HG03159 (cell line): Measurements from ENCODE around the gene USP47.

Experiments
- ATAC-seq: cut with Tn5 transposase; IDR thresholded peaks from one replicate; pipeline ENCODE4 v1.9.1; 2021; ENCODE audit warnings: mild to moderate bottlenecking, moderate library complexity; ENCODE audit not compliant: unreplicated experiment

Gene USP47

DNA sequence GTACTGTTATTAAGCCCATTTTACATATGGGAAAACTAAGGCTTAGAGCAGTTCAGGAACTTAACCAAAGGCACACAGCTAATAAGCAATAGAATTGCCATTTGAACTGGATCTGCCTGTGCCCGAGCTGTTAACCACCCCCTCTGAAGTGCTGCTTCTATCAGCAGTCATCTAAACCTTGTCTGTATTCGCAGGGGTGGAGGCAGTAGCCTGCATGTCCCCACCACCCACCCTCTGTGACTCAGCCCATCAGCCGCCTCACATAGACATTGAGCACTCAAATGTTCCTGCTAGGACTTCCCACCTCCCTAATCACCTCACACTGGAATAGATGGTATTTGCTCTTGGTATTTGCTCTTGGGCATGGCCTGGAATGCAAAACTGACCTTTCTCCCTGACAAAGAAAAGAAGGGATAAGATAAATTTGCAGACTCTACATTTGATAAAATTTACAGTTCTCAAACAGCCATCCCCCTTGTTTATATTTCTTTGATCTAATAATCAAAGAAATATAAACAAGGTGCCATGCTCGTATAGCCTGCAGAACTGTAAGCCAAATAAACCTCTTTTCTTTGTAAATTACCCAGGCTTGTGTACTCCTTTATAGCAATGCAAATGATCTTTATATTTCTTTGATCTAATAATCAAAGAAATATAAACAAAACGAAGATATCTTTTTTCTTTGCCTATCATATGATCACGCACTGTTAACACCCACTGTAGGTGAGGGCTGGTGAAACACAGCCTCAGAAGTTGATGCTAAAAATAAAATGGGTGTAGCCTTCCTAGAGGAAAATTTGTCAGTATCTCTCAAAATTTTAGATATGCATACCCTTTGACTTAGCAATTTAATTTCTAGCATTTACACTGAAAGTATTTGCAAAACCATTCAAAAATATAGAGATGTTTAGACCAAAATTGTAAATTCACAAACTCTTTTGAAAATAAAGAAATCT lies 150.8 kb downstream of the USP47 start:
- ATAC-seq: no peak

DNA sequence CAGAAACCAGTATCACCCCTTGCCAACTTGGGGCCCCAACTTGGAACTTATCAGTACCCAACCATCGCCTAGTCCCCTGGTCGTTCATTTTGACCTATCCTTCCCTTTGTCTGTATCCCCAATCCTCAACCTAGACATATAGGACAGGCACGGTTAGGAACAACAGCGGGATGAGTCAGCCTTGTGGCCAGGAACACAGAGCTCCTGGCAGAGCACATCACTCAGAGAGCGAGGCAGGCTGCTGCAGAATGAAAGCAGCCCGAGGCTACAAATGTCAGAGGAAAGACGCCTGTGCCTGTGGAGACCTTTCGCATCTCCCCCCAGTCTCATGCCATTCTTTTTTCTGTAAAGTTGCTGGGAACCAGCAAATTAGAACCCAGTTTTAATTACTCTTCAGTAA lies 152.1 kb downstream of the USP47 start:
- ATAC-seq: no peak

DNA sequence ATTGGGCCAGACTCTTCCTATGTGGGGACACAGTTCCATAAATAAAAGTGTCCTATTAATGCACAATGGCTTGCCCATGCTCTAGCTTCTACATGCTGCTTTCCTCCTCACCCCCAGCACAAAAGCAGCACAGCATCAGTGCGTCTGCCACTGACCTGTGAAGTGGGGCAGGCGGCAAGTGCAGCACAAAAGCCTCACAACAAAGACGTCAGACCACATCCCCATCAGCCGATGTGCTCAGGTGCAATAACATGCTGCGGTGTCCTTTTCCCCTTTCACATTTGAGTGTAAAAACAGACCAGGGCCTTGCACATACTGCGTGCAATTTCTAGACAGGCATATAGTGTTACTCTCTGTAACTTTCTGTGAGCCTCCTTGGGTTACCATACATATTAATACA lies 153.8 kb downstream of the USP47 start:
- no peak for ATAC-seq

DNA sequence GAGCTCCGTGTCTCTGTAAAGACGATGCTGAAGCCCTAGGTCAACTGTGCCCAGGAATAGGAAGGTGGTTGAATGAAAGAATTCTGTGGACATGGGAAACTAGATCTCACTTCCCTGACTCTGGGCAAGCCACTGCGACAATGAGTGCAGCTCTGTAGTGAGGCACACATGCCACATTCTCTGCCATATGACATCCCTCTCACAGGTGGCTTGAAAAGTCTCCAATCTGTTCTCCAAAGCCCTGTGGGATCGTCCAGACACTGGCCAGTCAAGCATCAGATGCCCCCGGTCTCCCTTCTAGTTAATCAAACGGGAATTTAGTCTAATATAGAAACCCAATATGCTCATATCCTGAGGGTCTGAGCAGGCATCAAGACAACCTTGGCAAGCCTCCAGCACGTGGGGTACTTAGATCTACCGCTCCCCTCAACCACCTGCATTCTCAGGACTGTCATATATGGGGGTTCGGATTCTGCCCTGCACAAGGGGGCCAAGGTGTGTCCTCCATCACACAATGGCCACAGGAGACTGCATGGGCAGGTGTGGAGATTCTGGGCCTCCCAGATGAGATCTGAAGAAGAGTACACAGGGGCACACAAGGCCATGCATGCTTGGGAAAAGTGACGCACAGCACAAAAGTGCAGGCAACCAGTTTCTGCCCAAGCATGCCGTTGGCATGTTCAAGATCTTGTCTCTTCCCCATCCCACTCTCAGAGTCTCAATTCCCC lies 154.7 kb downstream of the USP47 start:
- ATAC-seq: no peak

DNA sequence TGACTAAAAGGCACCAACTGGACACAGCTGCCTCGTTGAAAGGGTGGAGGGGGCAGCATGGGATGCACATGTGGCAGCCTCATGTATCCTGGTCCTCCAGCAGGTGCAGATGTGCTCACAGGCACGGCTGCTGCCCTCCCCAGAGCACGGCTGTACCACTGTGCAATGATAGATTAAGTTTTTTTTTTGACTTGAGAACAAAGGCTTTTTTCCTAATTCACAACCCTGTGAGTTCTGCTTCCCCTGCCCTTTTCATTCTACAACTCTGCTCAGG lies 155.2 kb downstream of the USP47 start:
- no peak for ATAC-seq

DNA sequence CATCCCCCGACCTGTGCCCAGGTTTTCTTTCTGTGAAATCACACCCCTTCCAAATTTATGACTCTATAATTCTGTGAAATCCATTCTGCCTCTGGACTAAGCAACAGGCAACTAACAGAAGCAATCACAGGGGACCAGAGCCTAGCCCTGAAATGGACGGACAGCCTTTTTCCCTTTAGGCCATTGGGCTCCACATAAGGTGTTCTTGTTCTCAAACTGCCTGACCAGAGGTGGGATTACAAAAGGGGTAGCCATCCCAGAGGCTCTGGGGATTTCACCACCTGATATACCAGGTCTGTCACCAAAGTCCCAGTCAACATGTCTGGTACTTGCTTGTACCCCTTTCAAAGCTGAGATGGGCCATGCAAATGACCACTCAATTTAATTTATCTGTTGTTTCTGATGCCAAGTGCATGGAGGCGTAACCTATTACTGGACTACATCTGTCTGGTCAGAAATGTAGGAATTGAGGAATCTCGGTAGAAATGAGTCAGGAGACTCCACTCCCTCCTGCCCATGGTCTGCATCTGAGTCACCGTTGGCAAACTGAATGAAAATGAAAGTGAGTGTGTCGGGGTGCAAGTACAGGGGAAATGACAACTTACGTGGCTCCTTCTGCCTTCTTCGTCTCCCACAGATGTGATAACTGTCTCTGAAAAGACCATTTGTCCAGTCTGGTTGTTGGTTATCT lies 156.5 kb downstream of the USP47 start:
- ATAC-seq: no peak

DNA sequence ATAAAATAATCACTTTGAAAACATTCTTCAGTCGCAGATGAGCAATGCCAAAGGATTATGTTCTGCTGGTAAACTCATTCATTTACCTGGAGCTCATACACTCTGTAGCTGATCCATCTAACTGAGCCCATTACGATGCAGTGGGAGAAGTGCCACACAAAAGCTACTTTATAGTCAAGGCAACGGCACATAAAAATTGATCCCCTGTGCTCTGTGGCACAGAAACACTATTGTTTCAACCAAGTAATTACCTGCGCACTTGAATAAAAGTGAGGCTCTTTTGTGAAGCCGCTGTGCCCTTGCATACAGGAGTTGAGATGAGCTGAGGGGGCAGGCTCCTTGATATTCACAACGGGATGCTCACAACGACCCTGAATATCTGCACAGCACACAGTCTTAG lies 159.4 kb downstream of the USP47 start:
- no peak for ATAC-seq

DNA sequence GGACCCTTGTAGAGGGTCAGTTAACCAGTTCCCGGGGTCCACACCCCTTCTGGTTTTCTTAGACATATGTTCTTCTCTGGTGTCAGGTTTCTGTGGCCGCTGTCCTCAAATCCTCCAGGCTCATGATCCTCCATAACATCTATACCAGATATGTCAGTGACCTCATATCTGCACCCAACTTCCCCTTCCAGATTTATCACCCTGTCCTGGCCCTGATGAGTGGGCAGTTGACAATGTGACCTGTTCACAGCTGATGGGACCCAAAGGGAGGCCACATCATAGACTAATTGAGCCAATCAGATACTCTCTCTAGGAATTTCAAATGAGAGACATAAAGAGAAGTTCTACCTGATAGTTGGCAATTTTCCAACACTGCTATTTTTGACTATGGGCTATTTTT lies 161.6 kb downstream of the USP47 start:
- ATAC-seq: no peak

DNA sequence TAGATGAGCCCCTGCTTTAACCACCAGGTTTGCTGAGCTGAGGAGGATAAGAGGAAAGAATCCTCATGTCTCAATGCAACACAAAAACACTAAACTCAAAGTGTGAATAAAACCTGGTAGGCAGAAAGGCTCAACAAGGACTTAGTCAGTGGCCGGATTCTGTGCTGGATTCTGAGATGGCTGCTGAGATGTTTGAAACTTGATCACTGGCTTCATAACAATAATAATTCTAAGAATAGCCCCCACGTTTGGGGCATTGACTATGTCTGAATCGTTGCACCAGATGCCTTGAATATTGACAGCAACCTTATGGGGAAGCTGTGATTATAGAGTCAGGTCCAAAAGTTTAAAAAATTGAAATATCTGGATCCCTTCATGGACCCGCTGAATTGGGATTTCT lies 162.0 kb downstream of the USP47 start:
- no peak for ATAC-seq

DNA sequence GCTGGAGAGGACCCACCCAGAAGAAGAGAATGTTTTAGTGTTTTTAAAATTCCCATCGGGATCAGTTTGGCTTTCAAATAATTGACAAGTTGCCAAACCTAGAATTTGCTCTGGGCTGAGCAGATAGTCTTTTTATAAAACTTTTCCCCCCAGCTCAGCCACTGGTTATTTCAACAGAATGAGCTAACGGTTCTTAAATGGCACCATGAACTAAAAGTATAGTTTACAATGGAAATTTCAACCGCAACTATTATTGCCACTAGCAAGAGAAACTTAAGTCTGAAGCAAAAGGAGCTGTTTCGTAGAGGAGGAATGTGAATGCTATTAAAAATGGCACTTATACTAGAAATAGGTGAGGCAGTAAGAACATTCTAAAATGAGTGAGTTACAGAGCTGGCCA lies 163.3 kb downstream of the USP47 start:
- no peak for ATAC-seq

DNA sequence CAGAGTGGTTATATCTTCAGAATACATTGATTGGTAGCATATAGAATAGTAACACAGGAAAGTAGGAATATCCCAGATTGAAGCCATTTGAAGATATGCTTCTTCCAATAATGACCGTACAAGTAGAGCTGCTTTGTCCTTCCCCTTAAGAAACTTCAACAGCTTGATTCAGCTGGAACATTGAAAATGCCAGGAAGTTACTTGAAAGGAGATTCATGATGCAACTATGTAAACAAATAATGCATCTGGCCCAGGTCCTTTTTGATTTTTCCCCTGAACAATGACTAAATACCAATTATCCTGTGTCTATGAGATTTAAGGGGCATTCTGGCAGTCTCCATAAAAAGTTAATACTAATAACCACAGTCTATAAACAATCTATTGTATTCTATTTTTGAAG lies 163.7 kb downstream of the USP47 start:
- ATAC-seq: no peak

DNA sequence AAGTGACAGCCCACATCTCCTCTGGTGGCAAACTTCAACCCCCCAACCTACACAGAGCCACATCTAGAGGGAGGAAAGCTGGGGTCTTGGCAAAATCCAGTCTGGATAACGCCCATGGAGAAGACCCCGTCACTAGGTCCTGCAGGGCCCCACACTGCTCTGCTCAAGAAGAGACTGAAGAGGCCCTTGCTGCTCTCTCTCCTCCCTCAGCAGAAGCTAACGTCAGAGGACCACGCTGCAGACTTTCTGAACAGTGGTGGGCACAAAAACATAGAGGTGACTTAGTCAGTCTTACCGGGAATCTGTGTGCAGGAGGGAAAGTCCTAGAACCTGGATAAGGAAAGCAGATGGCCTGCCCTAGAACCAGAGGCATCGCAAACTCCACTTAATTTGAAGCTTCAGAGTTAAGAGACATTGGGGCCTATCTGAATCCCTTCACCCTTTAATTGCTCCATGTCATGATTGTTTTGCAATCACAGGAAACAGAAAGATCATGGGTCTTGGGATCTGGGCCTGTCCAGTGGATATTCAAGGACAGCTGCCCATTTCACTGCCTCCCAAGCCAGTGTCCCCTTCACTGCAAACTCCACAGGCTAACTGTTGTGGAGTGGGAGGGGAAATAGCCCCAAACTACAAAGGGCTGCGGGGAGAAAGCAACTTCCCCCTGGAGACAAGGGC lies 164.9 kb downstream of the USP47 start:
- ATAC-seq: no peak

DNA sequence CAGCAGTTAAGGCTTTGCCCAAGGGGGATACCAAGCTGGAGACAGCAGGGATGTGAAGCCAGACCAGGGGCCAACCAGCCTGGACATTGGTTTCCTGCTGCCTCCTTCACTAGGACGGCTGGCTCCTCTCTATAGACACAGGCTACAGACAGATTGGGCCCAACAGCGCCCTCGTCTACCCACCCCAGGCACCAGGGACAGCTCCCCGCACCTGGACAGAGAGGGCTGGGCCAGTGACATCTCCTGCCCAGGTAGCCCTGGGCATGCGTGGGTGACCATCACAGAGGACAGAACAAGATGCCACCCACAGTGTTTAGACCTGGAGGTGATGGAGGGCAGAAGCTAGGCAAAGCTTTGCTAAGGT lies 165.4 kb downstream of the USP47 start:
- ATAC-seq: no peak

DNA sequence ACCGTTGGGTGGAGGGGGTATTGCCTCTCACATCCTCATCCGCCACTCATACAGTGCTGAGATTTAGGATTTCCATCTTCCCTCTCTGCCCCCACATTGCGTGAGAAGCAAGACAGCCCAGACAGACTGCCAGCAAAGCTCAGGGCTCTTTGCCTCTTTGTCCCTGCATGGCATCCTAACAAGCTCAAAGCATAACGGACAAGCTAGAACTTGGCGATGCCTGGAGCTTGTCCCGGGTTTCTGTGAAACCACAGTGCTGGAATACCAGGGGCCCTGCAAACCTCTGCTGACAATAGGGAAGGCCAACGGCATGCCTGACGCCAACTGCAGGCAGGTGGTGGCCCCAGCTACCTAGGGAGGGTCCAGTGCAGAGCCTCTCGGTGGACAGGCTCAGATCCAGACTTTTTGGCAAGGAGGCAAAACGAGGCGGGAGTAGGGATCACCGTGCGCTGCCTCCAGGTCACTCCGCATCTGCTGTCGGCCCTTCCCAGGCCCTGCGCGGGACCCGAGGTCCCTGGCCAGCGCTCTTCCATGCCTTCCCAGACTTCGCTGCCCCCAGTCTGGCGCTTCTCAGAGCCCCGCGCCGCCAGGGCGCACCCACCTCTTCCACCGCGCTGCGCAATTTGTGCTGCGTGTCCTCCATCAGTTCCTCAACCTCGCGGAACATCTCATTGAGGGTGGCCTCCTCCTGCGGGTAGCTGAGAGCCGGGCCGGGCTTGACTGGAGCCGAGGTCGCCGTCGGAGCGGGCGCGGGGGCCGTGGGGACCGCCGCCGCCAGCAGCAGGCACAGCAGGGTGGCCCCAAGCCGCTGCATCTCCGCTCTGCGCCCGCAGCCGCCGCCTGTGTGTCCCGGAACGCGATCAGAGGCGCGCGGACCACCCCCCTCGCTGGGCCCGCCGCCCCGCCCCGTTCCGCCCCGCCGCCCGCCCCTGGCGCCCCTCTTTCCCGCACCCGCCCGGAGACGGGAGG lies 166.3 kb downstream of the USP47 start, which contains the start of gene DKK3:
DKK3 (minus strand) TSS at position 858 of the 969 bp plus-strand sequence; CDS start at position 814, 44 bp downstream.
- no peak for ATAC-seq
